Hematopoietic multipotent progenitor cell treated with erythropoietin and hydrocortisone succinate and interleukin-3 and kit ligand, for 8 days (in vitro differentiated cells): ENCODE data around the gene CBFA2T2.
"Not testable (repeated sequence)": the region's sequence is repeated elsewhere in the genome, so short reads cannot be mapped to it uniquely, and the experiment has no call there.

Experiments
- DNase-seq: peaks from one replicate; pipeline ENCODE4 v3.0.0-alpha.2; 2015

The CBFA2T2 gene

DNA sequence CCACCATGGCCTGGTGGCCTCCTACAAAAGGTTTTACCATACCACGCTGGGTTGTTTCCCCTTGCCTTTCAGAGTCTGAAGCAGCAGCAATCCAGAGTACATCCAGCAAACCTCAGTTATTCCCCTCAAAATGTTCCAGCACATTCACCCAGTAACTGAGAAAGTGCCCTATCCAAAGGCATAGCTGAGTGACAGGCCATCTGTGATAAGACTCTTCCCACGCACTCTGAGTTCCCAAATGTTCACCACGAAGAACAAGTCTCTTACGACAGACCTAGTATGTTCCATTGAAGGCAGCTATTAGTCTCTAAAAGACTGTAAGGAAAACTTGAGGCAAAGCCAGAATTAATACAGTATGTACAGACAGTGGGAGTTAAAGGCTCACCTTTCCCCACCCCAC lies 140.6 kb downstream of the CBFA2T2 start:
- no peak for DNase-seq

DNA sequence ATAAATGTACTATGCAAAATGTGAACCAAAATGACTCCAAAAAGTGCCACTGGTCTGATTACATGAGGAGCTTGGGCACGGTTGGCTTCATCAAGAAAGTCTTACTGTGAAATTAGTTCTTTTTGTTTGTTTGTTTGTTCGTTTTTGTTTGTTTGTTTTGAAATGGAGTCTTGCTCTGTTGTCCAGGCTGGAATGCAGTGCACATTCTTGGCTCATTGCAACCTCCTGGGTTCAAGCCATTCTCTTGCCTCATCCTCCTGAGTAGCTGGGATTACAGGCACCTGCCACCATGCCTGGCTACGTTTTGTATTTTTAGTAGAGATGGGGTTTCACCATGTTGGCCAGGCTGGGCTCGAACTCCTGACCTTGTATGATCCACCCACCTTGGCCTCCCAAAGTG lies 142.0 kb downstream of the CBFA2T2 start:
- DNase-seq: not testable (repeated sequence)

DNA sequence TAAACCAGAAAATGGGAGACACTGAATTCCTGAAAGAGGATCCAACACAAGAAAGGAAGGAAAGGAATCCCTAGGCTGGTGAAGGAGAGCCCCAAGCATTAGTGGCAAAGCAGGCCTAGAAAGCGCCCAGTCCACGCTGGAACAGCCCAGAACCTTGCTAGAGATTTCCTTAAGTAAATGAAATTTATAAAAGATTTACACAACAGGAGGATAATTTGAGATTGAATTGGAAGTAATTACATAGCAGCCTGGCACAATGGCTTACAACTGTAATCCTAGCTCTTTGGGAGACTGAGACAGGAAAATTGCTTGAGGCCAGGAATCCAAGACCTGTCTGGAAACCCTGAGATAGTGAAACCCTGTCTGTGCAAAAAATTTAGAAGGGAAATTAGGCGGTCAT lies 145.4 kb downstream of the CBFA2T2 start:
- no peak for DNase-seq

DNA sequence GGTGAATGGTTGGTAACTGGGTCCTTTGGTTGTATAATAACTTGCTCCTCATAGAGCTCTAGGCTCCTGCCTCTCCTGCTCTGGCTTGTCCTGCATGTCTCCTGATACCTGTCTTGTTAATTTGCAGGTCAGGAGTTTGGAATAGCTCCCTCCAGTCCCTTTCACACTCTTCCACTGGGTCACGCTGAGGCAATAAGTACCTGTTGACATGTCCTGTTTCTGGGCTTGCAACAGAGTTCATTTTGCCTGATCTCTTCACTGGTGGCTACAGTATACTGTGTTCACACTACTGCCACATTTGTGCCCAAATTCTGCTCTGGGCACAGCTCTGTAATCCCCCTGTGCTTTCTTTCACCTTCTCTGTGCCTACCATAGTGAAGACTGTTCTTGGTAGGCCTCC lies 146.9 kb downstream of the CBFA2T2 start:
- DNase-seq: no peak

DNA sequence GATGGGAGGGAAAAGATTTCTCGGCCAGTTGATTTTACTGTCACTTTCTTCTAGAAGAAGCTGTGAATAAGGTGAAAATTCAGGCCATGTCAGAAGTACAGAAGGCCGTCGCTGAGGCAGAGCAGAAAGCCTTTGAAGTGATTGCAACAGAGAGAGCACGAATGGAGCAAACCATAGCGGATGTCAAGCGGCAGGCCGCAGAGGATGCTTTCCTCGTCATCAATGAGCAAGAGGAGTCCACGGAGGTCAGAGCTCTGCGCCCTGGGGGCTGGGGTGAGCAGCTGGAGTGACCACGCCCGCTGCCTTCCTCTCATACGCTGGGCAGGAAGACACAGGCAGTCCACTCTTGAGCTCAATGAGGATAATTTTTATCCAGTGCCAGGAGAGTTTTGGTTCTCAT lies 150.4 kb downstream of the CBFA2T2 start:
- no peak for DNase-seq

DNA sequence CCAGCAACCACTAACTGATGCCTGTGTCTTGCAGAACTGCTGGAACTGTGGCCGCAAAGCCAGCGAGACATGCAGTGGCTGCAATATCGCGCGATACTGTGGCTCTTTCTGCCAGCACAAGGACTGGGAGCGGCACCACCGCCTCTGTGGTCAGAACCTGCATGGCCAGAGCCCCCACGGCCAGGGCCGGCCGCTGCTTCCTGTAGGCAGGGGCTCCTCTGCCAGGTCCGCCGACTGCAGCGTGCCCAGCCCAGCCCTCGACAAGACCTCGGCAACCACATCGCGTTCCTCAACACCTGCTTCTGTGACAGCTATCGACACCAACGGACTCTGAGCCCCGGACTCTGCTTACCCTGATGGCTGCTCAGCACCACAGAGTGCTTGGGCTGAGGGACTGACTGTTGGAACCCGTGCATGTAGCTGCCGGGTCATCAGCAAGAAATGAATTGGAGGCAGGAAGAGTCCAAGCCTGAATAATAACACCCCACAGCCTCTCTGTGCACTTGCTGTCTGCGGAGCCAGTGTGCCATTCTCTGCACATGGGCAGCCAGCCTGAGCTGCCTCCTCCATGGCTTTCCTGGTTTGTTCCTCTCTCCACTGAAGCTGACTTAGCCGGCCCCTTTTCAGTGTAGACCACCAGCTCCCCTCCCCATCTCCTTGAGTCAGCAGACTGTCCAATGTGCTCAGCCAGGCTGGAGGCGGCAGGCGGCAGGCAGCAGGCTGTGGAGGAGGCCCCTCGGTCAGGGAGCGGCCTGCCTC lies 154.6 kb downstream of the CBFA2T2 start:
- no peak for DNase-seq

DNA sequence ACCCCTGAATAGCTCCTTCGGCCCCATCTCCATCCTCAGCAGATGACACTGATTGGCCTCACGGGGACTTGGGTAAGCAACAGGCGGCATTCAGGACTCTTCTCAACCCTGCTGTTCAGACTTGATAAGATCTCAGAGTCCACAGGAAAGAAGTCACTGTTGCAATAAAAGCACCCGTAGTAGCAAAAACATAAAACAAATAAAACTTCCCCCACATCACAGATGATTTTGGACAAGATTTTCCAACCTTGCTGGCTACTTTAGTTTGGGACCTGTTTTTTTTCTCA lies 155.1 kb downstream of the CBFA2T2 start:
- DNase-seq: no peak

DNA sequence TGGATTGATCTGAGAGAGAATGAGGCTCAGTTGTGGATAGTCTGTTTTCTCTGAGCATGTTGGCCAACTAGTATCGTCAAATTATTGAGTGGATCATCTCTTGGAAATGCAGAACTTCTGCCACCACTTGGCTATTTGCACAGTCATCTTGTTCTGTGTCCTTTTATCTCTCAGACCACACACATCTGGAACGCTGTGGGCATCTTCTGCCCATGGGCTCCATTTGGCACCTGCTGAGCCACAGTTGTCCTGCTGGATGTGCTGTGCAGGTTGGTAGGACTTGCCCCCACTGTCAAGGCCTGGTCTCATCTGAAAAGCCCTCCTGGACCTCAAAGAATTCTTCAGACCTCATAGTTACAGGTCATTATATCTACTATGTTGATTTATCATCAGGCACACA lies 155.5 kb downstream of the CBFA2T2 start:
- DNase-seq: peak; percentile 32

DNA sequence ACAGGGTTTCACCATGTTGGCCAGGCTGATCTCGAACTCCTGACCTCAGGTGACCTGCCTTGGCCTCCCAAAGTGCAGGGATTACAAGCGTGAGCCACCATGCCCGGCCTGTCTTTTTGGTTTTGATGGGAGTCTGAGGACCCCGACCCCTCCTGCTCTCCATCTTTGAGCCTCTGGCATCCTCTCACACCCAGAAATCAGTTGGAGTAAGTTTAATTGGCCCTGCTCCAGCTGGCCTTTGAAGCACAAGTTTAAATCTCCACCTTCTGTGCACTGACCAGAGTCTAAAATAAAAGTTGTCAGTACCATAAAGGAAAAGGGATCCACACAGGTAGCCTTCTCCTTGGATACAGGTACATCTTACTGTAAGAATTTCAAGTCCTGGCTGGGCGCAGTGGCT lies 156.3 kb downstream of the CBFA2T2 start:
- no peak for DNase-seq

DNA sequence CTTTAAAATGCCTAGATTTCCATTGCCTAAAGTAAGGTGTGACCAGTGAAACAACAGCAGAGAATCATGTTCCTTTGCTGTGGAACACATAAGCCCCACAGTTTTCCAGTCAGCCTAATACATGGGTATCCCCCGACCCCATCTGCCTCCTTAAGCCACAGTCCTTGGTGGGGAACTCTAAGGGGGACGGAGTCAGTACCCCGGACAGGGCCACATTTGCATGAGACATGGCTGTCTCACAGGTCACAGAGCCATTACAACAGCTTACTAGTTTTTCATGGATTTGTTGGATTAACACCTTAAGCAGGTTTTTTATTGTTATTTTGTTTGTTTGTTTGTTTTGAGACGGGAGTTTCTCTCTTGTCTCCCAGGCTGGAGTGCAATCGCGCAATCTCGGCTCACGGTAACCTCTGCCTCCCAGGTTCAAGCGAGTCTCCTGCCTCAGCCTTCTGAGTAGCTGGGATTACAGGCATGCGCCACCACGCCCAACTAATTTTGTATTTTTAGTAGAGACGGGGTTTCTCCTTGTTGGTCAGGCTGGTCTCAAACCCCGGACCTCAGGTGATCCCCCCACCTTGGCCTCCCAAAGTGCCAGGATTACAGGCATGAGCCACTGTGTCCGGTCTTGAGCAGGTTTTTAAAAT lies 157.2 kb downstream of the CBFA2T2 start:
- not testable (repeated sequence) for DNase-seq

DNA sequence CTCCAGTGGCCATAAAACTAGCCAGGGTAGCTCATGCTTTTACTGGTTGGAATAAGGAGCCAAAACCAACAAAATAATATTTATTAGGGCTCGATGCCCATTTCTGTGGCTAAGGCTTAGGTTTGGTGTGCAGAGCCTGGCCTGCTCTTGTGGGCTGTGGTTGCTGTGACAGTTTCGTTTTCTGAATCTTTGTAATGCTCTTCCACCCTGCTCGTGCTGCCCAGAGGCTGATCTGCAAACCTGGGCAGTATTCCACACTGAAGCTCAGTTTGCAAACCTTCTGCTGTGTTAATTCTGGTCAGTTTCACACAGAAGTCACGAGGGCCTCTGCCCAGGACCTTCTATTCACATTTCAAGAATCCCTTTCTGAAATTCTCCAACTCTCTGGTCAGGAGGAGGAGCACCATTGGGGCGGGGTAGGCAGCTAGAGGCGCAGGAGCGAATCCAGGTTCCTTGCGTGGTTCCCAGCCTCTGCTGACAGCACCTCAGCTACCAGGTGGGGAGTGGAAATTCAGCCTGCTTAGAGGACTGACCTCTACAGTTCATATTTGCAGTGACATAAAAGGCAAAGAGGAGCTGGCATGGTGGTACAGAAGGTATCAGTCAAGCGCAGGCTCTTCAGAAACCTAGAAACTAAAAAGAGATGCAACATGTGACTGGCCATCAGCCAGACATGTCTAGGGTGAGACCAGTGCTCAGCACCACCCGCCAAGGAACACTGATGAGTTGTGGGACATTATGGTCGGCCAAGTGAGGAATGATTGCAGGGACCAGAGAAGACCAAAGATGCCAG lies 157.9 kb downstream of the CBFA2T2 start:
- DNase-seq: no peak

DNA sequence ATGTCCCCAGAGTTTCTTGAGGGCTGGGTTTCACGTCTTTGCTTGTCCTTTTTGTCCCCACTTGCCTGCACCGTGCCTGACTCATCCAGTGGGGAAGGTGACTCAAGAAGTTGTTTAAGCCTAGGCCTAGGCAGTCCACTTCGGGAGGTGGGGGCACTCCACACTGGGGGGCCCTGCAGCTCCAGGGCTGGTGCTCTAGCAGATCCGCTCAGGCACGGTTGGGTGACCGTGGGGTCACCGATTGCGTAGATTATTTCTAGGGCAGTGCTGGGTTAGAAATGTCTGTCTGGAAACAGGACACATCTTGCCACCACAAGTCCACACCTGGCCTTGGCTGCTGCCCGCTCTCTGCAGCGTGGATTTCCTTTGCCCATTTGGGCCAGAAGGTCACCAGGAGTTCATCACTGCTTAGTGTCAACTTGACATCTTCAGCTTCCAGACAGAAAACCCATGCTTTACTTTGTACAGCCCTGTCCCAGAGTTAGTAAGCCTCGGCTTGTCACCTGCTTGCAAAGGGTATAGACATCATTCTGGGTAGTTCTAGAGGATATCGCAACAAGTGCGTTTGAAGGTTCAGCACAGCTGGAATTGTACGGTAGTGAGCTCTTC lies 158.6 kb downstream of the CBFA2T2 start:
- DNase-seq: no peak

DNA sequence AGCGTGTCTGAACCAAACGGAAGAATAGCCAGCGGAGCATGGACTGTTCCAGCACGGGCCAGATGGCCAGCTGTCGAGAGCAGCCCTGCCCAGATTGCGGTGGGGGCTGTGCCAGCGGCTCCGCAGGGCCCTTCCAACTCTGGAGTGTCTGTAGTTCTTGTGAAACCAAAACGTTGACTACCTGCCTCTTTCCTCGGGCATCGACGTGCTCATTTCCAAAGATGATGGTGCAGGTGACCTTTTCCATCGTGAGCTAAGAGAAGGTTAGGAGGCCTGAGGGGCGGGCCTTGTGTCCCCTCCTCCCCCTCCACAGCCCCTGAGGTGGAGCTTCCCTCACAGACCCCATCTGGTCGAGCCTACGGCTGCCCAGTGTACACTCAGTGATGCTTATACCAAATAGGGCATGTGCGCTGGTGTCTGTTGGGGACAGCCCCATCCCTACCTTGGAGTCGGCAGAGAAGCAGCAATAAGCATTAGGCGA lies 159.3 kb downstream of the CBFA2T2 start:
- DNase-seq: no peak

DNA sequence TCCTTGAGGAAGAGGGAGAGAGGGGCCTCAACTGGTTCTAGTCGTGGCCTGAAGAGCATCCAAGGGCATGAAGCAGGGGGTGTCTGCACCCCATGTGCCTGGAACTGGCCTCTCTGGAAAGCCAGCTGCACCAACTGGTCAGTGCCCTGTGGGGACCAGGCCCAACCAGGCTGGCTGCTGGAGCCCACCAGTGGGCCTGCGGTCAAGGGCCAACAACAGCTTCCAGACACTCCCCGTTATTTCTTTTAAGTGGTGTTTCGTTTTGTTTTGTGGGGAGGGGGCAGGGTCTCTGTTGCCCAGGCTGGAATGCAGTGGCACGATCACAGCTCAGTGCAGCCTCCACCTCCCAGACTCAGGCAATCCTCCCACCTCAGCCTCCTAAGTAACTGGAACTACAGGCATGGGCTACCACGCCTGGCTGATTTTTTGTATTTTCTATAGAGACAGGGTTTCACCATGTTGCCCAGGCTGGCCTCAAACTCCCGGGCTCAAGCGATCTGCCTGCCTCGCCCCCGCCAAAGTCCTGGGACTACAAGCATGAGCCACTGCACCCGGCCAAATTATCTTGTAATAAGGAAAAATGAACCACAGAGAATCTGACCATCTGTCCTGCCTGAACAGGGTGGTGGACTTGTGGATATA lies 160.3 kb downstream of the CBFA2T2 start:
- DNase-seq: no peak

DNA sequence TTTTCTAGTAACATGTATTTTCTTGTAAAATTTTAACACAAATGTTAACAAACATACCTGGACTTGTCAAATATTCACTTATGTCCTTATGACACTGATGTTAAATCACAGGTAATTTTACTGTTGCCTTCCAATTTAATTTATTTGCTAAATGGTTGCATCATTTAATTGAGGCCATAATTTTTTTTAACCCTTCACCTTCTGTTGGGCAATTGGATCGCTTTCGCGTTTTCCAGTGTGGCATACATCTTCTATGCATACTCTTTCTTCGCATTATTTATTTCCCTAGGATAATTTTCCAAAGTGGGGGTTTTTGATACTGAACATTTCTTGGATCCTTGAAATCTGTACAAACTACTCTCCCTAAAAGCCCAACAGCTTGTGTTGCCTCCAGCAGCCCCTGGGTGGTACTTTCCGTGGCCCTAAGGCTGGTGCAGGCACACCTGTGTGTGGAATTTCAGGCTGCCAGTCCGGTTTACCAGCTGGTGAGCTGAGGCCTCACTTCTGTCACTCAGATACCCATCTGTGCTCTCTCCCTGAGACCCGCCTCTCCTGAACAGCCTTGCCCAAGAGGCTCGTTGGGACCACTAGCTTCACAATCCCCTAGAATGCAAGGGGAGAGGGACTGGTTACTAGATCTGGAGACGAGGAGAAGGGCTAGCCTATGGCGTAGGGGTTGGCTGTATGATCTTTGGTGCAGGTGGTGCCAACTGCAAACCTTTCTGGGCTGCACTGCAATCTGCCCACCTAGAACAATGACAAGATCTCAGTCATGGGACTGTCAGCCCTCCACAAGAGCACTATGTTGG lies 161.1 kb downstream of the CBFA2T2 start:
- no peak for DNase-seq

DNA sequence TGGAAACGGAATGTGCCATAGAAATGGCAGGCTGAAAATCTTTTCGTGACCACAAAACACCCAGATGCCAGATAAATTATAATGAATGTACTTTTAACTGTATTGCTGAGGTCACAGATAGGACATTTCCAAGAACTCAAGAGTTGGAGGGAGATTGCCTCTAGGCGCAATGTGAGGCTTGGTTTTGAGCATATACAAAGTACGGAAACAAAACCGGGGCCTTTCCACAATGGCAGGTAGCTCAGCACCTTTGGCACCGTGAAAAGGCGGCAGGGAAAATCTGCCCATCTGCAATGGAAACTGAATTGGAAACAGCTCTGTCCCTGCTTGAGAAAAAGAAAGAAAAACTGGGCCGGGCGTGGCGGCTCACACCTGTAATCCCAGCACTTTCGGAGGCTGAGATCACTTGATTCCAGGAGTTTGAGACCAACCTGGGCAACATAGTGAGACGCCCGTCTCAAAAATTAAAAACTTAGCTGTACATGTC lies 161.7 kb downstream of the CBFA2T2 start:
- peak; percentile 77 for DNase-seq

DNA sequence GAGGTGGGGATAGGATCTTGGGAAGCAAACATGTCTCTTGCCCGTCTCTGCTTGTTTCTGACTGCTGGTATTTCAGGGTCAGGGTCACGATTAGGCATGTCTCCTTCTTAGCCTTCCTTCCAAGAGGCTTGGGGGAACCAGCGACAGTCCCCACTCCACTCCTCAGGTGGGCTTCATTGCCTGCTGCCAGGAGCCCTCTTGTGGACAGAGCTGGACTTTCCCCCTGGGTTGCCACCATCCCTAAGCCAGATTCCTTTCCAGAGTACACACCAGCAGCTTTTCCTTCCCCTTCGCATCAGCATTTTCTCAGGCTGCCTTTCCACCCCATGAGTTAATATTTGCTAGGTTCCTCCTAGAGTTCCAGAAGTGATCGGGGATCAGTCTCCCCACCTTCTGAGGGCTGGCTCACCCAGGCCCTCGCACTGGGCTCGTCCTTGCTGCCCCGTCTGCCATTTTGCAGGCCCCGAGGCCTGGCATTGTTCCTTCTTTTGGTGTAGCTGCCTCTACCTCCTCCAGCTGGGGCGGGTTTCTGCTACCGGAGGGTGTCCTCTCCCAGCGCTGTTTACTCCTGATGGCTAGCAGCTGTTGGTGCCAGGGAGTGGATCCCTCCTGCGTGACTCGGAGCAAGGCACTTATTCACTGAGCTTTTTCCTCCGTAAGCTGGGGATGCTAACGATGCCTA lies 163.5 kb downstream of the CBFA2T2 start:
- DNase-seq: peak; percentile 60

DNA sequence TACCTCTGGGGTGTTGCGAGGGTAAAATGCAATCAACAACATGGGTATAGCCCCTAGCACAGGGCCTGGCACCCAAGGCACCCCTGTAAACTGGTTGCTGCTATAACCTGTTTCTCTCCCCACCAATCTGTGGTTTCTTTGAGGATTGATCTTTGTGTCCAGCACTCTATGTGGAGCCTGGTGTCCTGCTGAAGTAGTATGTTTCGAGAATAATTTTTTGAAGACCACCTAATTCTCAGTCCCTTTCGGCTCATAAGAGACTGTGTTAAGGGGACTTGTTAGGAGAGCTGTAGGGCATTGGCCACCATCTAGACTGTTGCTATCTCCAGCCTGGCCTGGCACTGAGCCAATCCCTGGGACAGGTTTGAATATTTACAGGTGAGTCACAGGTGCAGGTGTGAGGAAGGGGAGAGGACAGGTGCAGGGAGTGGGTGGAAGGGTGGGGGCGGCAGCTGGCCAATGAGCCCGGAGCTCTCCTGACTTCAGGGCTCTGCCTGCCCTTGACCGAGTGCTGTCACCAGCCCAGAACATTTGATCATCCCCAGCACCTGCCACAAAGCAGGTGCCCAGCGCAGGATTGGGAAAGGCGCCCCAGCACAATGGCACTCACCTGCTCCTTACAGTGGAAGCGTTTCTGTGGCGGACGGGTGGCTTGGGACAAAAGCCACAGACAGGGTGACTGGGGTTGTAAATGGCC lies 164.2 kb downstream of the CBFA2T2 start:
- DNase-seq: no peak

DNA sequence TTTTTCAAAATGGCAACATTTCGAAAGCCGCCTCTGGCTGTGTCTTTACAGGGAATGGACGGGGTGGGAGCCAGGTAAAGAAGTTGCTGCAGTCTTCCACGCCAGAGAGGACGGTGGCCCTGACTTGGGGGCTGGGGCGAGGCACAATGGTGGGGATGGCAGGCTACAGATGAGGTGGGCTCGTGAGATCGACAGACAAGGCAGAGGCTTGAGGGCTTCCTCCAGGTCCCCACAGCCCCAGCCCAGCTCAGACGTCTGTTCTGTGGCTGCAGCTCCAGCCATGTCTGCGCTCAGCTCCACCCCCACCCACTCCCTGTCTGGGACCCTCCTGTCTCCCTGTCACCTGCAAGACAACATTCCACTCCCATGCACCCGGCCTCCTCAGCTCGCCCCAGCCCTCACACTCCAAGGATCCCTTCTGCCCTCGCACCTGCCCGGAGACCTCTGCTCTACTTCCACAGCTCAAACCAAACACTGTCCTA lies 164.8 kb downstream of the CBFA2T2 start:
- no peak for DNase-seq

DNA sequence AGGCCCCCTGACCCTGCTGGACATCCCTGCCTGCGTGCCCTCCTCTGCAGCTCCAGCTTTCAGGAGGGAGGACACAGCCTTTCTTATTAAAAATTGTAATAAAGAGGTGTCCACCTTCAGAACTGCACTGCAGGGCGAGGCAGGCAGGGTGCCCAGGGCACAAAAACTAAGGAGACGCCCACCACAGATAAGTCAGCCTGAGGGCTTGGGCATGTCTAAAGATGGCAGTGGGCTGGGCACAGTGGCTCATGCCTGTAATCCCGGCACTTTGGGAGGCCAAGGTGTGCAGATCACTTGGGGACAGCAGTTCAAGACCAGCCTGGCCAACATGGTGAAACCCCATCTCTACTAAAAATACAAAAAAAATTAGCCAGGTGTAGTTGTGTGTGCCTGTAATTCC lies 165.3 kb downstream of the CBFA2T2 start:
- DNase-seq: no peak
